Type B pancreatic cell (in vitro differentiated cells): ENCODE results near the gene RBP4. TPM values are rescaled to one million over a fixed set of nuclear protein-coding genes. Genes with fewer than 3 reads are reported as not detected.
A peak's percentile ranks its signal among the peaks of the same experiment; 100 is the strongest.

Experiments used
- DNase-seq: peaks from one replicate; pipeline ENCODE4 v3.0.0; 2021; ENCODE audit warnings: mixed read lengths; ENCODE audit not compliant: unreplicated experiment; ENCODE audit errors: extremely low spot score
- H3K27ac Mint-ChIP-seq: 2 replicates; pipeline ENCODE4 v1.8.0; 2021; ENCODE audit warnings: mild to moderate bottlenecking, mixed read lengths
- H3K27me3 Mint-ChIP-seq: 2 replicates; pipeline ENCODE4 v1.8.0; 2021; ENCODE audit warnings: mixed read lengths
- H3K36me3 Mint-ChIP-seq: 2 replicates; pipeline ENCODE4 v1.8.0; 2021; ENCODE audit warnings: mixed read lengths
- H3K4me1 Mint-ChIP-seq: one replicate; pipeline ENCODE4 v1.8.0; 2021; ENCODE audit warnings: mixed read lengths; ENCODE audit not compliant: unreplicated experiment
- H3K4me3 Mint-ChIP-seq: 2 replicates; pipeline ENCODE4 v1.8.0; 2021; ENCODE audit warnings: mild to moderate bottlenecking, mixed read lengths
- H3K9me3 Mint-ChIP-seq: 2 replicates; pipeline ENCODE4 v1.8.0; 2021; ENCODE audit warnings: mixed read lengths
- total RNA-seq: library from RNA; stranded (reverse); gene quantifications from 2 replicates; pipeline ENCODE4 v1.2.1, GENCODE V29; 2021; ENCODE audit warnings: low replicate concordance
- TF ChIP-seq, protein P1 (sequence below): fragments of 200-600 bp; sonication (generic); conservative IDR thresholded peaks from 2 replicates; pipeline ENCODE4 v1.5.0; 2021; ENCODE audit warnings: antibody characterized with exemption, mild to moderate bottlenecking

The RBP4 gene
- total RNA-seq, 1 donor from 2014 or later = 30.3 TPM

DNA sequence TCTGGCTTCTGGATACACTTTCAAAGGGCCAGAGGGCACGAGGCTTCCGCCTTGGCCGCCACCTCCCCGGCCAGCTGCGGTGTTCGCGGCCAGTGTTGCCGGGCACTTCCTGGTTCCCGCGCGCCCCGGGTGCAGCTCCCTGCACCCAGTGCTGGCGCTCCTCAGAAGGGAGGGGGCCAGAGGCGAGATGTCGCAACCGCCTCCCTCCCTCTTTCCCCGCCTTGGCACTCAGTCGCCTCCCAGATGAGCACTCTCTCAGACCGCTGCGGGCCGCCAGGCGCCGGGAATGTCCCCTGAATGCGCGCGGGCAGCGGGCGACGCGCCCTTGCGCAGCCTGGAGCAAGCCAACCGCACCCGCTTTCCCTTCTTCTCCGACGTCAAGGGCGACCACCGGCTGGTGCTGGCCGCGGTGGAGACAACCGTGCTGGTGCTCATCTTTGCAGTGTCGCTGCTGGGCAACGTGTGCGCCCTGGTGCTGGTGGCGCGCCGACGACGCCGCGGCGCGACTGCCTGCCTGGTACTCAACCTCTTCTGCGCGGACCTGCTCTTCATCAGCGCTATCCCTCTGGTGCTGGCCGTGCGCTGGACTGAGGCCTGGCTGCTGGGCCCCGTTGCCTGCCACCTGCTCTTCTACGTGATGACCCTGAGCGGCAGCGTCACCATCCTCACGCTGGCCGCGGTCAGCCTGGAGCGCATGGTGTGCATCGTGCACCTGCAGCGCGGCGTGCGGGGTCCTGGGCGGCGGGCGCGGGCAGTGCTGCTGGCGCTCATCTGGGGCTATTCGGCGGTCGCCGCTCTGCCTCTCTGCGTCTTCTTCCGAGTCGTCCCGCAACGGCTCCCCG lies 34.4 kb downstream of the RBP4 start, which contains the start of gene FFAR4:
TSS of gene FFAR4 (plus strand) at position 231 of the 842 bp plus-strand sequence. CDS start at position 287, 56 bp downstream.
- Mint-ChIP-seq H3K9me3 (no peaks in the 10 kb centered on the region), H3K4me3 (peak within 1 kb of the TSS; percentile 87)

DNA sequence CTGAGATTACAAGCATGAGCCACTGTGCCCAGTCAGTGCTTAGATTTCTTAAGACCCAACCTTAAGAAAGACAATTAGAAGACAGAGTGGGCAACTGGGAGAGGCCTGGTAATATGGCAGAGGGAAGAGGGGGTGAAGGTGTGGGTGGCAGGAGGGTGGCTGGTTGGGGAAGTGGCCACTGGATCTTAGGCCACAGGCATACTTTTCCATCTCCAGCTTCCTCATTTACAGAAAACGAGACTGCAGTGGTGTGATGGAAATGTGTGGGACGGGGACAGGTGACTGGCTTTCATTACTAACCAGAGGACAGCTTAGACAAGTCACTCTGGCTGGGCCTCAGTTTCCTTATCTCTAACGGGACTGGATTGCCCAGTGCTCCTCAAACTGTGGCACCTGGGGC lies 35.6 kb downstream of the RBP4 start:
- Mint-ChIP-seq H3K4me3 (no peak overlapping the region), H3K27me3 (peaks cover 68% of the 10 kb centered on the region), H3K4me1 (peaks cover 12% of the 10 kb centered on the region), H3K27ac (no peak overlapping the region), H3K36me3 (no peaks in the 10 kb centered on the region), H3K9me3 (no peaks in the 10 kb centered on the region)
- no peak for DNase-seq
- TF ChIP-seq, protein P1, sequence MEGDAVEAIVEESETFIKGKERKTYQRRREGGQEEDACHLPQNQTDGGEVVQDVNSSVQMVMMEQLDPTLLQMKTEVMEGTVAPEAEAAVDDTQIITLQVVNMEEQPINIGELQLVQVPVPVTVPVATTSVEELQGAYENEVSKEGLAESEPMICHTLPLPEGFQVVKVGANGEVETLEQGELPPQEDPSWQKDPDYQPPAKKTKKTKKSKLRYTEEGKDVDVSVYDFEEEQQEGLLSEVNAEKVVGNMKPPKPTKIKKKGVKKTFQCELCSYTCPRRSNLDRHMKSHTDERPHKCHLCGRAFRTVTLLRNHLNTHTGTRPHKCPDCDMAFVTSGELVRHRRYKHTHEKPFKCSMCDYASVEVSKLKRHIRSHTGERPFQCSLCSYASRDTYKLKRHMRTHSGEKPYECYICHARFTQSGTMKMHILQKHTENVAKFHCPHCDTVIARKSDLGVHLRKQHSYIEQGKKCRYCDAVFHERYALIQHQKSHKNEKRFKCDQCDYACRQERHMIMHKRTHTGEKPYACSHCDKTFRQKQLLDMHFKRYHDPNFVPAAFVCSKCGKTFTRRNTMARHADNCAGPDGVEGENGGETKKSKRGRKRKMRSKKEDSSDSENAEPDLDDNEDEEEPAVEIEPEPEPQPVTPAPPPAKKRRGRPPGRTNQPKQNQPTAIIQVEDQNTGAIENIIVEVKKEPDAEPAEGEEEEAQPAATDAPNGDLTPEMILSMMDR = no peak

More for the DNA sequence above, 34.4 kb downstream of the RBP4 start, which contains the start of gene FFAR4:
- H3K27me3 Mint-ChIP-seq = peaks cover 77% of the 10 kb centered on the region
- no peak for DNase-seq
- no peaks in the 10 kb centered on the region for H3K36me3 Mint-ChIP-seq
- TF ChIP-seq, protein P1 = no peak
- no peak within 1 kb of the TSS for H3K27ac Mint-ChIP-seq
- peaks cover 12% of the 10 kb centered on the region for H3K4me1 Mint-ChIP-seq

DNA sequence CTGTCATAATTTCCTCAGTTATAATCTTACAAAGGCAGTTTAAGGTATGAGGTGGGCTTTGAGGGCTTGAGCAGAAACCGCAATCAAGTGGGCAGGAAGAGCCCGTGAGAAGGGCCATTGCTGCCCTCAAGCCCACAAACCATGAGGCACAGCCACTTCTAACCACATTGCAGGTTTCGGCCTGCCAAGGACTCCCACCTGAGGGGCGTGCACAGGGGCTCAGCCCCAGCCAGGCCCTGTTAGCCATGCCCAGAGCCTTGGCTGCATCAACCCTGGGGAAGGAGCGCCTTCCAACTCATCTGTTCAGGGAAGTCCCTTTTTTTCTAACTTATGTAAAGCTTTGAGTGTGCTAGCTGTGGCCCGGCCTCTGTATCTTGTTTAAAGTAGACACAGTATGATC lies 40.5 kb downstream of the RBP4 start:
- H3K4me1 Mint-ChIP-seq = no peaks in the 10 kb centered on the region
- no peak overlapping the region for H3K27ac Mint-ChIP-seq
- H3K9me3 Mint-ChIP-seq = peaks cover 9% of the 10 kb centered on the region
- TF ChIP-seq, protein P1 = no peak
- H3K36me3 Mint-ChIP-seq = peaks cover 5% of the 10 kb centered on the region
- H3K4me3 Mint-ChIP-seq = no peak overlapping the region
- no peak for DNase-seq
- peaks cover 22% of the 10 kb centered on the region for H3K27me3 Mint-ChIP-seq

DNA sequence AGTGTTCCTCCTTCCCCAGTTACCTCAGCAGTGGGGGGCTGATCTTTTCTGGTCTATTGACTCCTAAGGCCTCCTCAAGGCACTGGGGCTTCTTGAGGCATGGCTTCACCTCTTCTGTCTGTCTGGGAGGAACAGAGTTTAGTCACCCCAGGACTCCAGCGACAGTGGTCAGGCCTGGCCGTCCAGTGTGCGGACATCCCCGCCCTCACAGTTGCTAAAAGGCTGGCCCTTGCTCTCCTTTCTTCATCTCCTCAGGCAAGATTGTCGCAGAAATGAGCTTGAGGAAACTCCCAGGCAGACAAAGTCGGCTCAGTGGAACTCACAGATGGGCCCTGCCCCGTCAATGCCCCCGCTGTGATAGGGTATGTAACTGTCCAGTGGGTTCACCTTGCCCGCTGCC lies 41.5 kb downstream of the RBP4 start:
- peaks cover 8% of the 10 kb centered on the region for H3K4me1 Mint-ChIP-seq
- TF ChIP-seq, protein P1 = no peak
- H3K36me3 Mint-ChIP-seq = peaks cover 5% of the 10 kb centered on the region
- H3K27me3 Mint-ChIP-seq = peaks cover 11% of the 10 kb centered on the region
- H3K4me3 Mint-ChIP-seq = no peak overlapping the region
- DNase-seq = no peak
- H3K27ac Mint-ChIP-seq = peak overlapping the region; percentile 41
- H3K9me3 Mint-ChIP-seq = peaks cover 9% of the 10 kb centered on the region

DNA sequence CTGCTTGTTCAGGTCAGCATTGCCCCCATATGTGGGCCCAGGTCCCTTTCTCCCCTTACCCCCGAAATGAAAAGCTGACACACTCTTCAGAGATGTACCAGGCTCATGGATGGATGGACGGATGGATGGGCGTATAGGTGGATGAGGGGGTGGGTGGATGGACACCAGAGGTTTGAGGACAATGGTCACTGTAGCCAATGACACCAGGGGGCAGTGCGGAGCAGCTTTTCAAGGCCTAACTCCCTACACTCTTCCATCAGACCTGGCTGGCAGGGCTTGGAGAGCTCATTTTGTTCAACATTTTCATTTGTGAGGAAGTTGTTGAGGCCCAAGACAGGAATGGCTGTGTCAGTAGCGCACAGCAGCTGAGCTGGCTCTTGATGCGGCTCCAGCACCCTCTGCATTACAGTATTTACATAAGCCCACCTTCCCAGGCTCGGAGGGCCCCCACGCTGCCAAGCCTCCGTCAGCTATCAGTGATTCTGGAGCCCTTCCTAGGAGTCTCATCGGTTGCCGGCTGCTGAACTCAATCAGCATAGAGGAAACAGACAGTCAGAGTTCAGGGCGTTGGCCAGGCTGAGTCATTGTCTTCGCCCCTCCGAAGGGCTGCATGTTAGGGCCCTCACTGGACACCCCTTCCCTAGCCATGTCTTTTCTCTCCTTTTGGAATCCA lies 46.1 kb downstream of the RBP4 start:
- H3K9me3 Mint-ChIP-seq = peaks cover 6% of the 10 kb centered on the region
- no peak overlapping the region for H3K27ac Mint-ChIP-seq
- H3K36me3 Mint-ChIP-seq = peaks cover 5% of the 10 kb centered on the region
- no peak for DNase-seq
- TF ChIP-seq, protein P1 = peak; percentile 82
- H3K27me3 Mint-ChIP-seq = no peaks in the 10 kb centered on the region
- H3K4me3 Mint-ChIP-seq = no peak overlapping the region
- H3K4me1 Mint-ChIP-seq = peaks cover 14% of the 10 kb centered on the region
